Neural progenitor cell (in vitro differentiated cells): ENCODE measurements around the gene REC114. TPM values are rescaled to one million over a fixed set of nuclear protein-coding genes. Genes with fewer than 3 reads are reported as not detected.

ENCODE experiments used
- DNase-seq: peaks from one replicate; pipeline ENCODE4 v3.0.0-alpha.2; 2016; ENCODE audit warnings: low spot score
- H2AFZ ChIP-seq: fragments of 200-600 bp; sonication (generic); replicated peaks from 2 replicates; pipeline ENCODE4 v1.6.1; 2016; ENCODE audit warnings: antibody characterized with exemption
- H3F3A ChIP-seq: fragments of 200-600 bp; sonication (generic); 2 replicates; pipeline ENCODE4 v1.6.1; 2016; ENCODE audit warnings: antibody characterized with exemption, low read depth
- H3K27ac ChIP-seq: fragments of 200-600 bp; sonication (generic); 2 replicates; pipeline ENCODE4 v1.5.1; 2016; ENCODE audit warnings: mild to moderate bottlenecking
- H3K27me3 ChIP-seq: fragments of 200-600 bp; sonication (generic); 2 replicates; pipeline ENCODE4 v1.6.1; 2016; ENCODE audit warnings: mild to moderate bottlenecking, moderate library complexity
- H3K36me3 ChIP-seq: fragments of 200-600 bp; sonication (generic); 2 replicates; pipeline ENCODE4 v1.5.1; 2016
- H3K4me1 ChIP-seq: fragments of 200-600 bp; sonication (generic); 2 replicates; pipeline ENCODE4 v1.6.1; 2016; ENCODE audit warnings: mixed run types
- H3K4me2 ChIP-seq: fragments of 200-600 bp; sonication (generic); 2 replicates; pipeline ENCODE4 v1.6.1; 2016
- H3K4me3 ChIP-seq: fragments of 200-600 bp; sonication (generic); 2 replicates; pipeline ENCODE4 v1.5.1; 2016
- H3K79me2 ChIP-seq: fragments of 200-600 bp; sonication (generic); 2 replicates; pipeline ENCODE4 v1.6.1; 2016; ENCODE audit warnings: low read depth
- H3K9ac ChIP-seq: fragments of 200-600 bp; sonication (generic); 2 replicates; pipeline ENCODE4 v1.6.1; 2016
- H3K9me3 ChIP-seq: fragments of 200-600 bp; sonication (generic); 2 replicates; pipeline ENCODE4 v1.5.1; 2016; ENCODE audit warnings: low read depth
- H4K20me1 ChIP-seq: fragments of 200-600 bp; sonication (generic); 2 replicates; pipeline ENCODE4 v1.6.1; 2016; ENCODE audit warnings: low read depth
- H3K27ac Mint-ChIP-seq: 3 replicates; pipeline ENCODE4 v1.8.0; 2021; ENCODE audit warnings: mixed read lengths
- H3K27me3 Mint-ChIP-seq: 2 replicates; pipeline ENCODE4 v1.8.0; 2022; ENCODE audit warnings: low read depth, mild to moderate bottlenecking, inconsistent platforms, moderate library complexity, mixed read lengths; ENCODE audit not compliant: insufficient read depth
- H3K36me3 Mint-ChIP-seq: 3 replicates; pipeline ENCODE4 v1.8.0; 2021; ENCODE audit warnings: mixed read lengths
- H3K4me1 Mint-ChIP-seq: 3 replicates; pipeline ENCODE4 v1.8.0; 2021; ENCODE audit warnings: mixed read lengths
- H3K4me3 Mint-ChIP-seq: 3 replicates; pipeline ENCODE4 v1.8.0; 2021; ENCODE audit warnings: mild to moderate bottlenecking, moderate library complexity, mixed read lengths
- H3K9me3 Mint-ChIP-seq: 3 replicates; pipeline ENCODE4 v1.8.0; 2020; ENCODE audit warnings: mixed read lengths
- EZH2 ChIP-seq: fragments of 200-600 bp; sonication (generic); IDR thresholded peaks from 2 replicates; pipeline ENCODE4 v1.6.1; 2017; ENCODE audit warnings: antibody characterized with exemption, mild to moderate bottlenecking, moderate library complexity
- EZH2phosphoT487 ChIP-seq: fragments of 200-600 bp; sonication (generic); IDR thresholded peaks from 2 replicates; pipeline ENCODE4 v1.6.1; 2017; ENCODE audit warnings: antibody characterized with exemption
- total RNA-seq: library from RNA; depleted of rRNA; stranded (reverse); fragments of >200 nt; gene quantifications from 2 replicates; pipeline ENCODE4 v1.2.3, GENCODE V29; 2015; ENCODE audit warnings: low replicate concordance
- TF ChIP-seq, protein P1 (sequence below): fragments of 200-600 bp; sonication (generic); IDR thresholded peaks from 2 replicates; pipeline ENCODE4 v1.5.1; 2017; ENCODE audit warnings: antibody characterized with exemption, mild to moderate bottlenecking

Gene REC114
- total RNA-seq, 1 donor from 2014 or later = not detected

DNA sequence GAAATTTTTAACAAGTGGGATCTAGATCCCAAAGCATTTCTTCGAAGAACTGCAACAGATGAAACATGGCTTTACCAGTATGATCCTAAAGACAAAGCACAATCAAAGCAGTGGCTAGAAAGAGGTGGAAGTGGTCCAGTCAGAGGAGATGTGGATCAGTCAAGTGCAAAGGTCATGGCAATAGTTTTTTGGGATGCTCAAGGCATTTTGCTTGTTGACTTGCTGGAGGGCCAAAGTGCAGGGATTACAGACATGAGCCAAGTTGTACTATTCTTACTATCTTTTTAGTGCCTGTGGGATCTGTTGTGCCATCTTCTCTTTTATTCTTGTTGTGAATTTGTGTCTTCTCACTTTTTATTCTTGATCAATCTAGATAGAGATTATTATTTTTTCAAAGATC lies 82.0 kb downstream of the REC114 start:
- no peaks in the 10 kb centered on the region for H3F3A ChIP-seq
- H3K4me1 ChIP-seq = no peaks in the 10 kb centered on the region
- H3K4me3 ChIP-seq = no peak overlapping the region
- Mint-ChIP-seq H3K27me3 (no peaks in the 10 kb centered on the region), H3K9me3 (no peaks in the 10 kb centered on the region), H3K4me3 (no peak overlapping the region), H3K27ac (no peak overlapping the region), H3K4me1 (no peaks in the 10 kb centered on the region), H3K36me3 (no peaks in the 10 kb centered on the region)
- no peaks in the 10 kb centered on the region for H3K9me3 ChIP-seq
- H3K4me2 ChIP-seq = no peak overlapping the region
- no peak overlapping the region for H3K9ac ChIP-seq
- TF ChIP-seq, protein P1, sequence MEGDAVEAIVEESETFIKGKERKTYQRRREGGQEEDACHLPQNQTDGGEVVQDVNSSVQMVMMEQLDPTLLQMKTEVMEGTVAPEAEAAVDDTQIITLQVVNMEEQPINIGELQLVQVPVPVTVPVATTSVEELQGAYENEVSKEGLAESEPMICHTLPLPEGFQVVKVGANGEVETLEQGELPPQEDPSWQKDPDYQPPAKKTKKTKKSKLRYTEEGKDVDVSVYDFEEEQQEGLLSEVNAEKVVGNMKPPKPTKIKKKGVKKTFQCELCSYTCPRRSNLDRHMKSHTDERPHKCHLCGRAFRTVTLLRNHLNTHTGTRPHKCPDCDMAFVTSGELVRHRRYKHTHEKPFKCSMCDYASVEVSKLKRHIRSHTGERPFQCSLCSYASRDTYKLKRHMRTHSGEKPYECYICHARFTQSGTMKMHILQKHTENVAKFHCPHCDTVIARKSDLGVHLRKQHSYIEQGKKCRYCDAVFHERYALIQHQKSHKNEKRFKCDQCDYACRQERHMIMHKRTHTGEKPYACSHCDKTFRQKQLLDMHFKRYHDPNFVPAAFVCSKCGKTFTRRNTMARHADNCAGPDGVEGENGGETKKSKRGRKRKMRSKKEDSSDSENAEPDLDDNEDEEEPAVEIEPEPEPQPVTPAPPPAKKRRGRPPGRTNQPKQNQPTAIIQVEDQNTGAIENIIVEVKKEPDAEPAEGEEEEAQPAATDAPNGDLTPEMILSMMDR = no peak
- no peak for TF ChIP-seq EZH2
- no peak for TF ChIP-seq EZH2phosphoT487
- no peaks in the 10 kb centered on the region for H4K20me1 ChIP-seq
- no peaks in the 10 kb centered on the region for H3K79me2 ChIP-seq
- DNase-seq = no peak
- H3K36me3 ChIP-seq = no peaks in the 10 kb centered on the region
- no peak overlapping the region for H3K27ac ChIP-seq
- H3K27me3 ChIP-seq = no peaks in the 10 kb centered on the region
- no peak overlapping the region for H2AFZ ChIP-seq

DNA sequence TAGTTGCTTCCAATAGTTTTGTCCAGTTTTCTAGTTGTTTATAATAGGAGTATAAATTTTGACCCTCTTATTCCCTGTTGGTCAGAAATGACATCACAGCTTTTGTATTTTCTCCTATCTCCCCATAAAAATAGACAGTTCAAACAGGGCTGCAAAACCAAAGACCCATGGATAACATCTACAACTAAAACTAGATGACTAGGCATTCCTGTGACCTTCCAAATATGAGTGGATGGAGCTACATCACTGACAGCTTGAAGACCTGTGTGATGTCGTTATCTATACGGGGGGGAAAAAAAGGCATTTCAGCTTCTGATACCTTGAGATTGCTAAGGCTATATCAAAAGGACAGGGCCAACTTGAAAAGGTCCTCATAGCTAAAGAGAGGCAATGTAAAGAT lies 84.6 kb downstream of the REC114 start:
- Mint-ChIP-seq H3K27me3 (no peaks in the 10 kb centered on the region), H3K27ac (no peak overlapping the region), H3K9me3 (no peaks in the 10 kb centered on the region), H3K4me3 (no peak overlapping the region), H3K36me3 (no peaks in the 10 kb centered on the region), H3K4me1 (no peaks in the 10 kb centered on the region)
- no peak for TF ChIP-seq EZH2
- TF ChIP-seq, protein P1 = no peak
- no peak for TF ChIP-seq EZH2phosphoT487
- DNase-seq = no peak
- no peak overlapping the region for H2AFZ ChIP-seq
- no peaks in the 10 kb centered on the region for H4K20me1 ChIP-seq
- no peaks in the 10 kb centered on the region for H3K4me1 ChIP-seq
- H3F3A ChIP-seq = no peaks in the 10 kb centered on the region
- no peak overlapping the region for H3K4me3 ChIP-seq
- no peaks in the 10 kb centered on the region for H3K79me2 ChIP-seq
- H3K27me3 ChIP-seq = no peaks in the 10 kb centered on the region
- no peak overlapping the region for H3K4me2 ChIP-seq
- H3K36me3 ChIP-seq = no peaks in the 10 kb centered on the region
- H3K9me3 ChIP-seq = no peaks in the 10 kb centered on the region
- no peak overlapping the region for H3K9ac ChIP-seq
- H3K27ac ChIP-seq = no peak overlapping the region

DNA sequence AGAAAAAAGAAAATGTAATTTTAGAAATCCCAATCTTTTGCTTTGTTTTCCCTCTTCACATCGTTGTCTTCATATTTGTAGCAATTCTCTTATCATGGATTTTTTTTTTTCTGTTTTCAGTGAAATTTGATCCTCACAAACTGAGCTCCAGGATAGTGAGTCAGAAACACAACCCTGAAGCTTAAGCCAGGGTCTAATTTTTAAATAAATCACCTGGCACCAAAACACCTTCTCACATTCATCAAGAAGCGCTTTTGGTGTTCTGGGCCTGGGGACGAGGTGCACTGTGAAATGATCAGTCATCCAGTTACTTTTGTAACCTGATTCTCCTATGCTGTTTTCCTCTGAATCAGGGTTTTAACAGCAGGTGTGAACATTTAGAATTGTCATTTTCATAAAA lies 87.7 kb downstream of the REC114 start:
- no peak overlapping the region for H3K4me3 Mint-ChIP-seq
- H3K4me1 ChIP-seq = no peaks in the 10 kb centered on the region
- no peak overlapping the region for H3K27ac Mint-ChIP-seq
- no peaks in the 10 kb centered on the region for H3K36me3 ChIP-seq
- no peak overlapping the region for H2AFZ ChIP-seq
- H3K9ac ChIP-seq = no peak overlapping the region
- H3K36me3 Mint-ChIP-seq = no peaks in the 10 kb centered on the region
- no peaks in the 10 kb centered on the region for H3K9me3 Mint-ChIP-seq
- no peak overlapping the region for H3K4me2 ChIP-seq
- H3K4me1 Mint-ChIP-seq = no peaks in the 10 kb centered on the region
- H3F3A ChIP-seq = no peaks in the 10 kb centered on the region
- H3K9me3 ChIP-seq = no peaks in the 10 kb centered on the region
- TF ChIP-seq EZH2phosphoT487 (no peak), EZH2 (no peak)
- TF ChIP-seq, protein P1 = no peak
- DNase-seq = no peak
- no peak overlapping the region for H3K4me3 ChIP-seq
- no peaks in the 10 kb centered on the region for H3K79me2 ChIP-seq
- no peaks in the 10 kb centered on the region for H4K20me1 ChIP-seq
- H3K27ac ChIP-seq = no peak overlapping the region
- peaks cover 2% of the 10 kb centered on the region for H3K27me3 Mint-ChIP-seq
- H3K27me3 ChIP-seq = no peaks in the 10 kb centered on the region
